C4-2B (cell line): ENCODE results near the gene SEPTIN5.

ENCODE experiments used
- H3K27ac ChIP-seq: fragments of 450-650 bp; 2 replicates; pipeline ENCODE4 v1.5.1; 2017
- ZFX ChIP-seq: fragments of 450-650 bp; IDR thresholded peaks from 2 replicates; pipeline ENCODE4 v1.6.1; 2017
- TF ChIP-seq, protein P1 (sequence below): fragments of 450-650 bp; conservative IDR thresholded peaks from 2 replicates; pipeline ENCODE4 v1.5.1; 2017; ENCODE audit warnings: mild to moderate bottlenecking

The SEPTIN5 gene

DNA sequence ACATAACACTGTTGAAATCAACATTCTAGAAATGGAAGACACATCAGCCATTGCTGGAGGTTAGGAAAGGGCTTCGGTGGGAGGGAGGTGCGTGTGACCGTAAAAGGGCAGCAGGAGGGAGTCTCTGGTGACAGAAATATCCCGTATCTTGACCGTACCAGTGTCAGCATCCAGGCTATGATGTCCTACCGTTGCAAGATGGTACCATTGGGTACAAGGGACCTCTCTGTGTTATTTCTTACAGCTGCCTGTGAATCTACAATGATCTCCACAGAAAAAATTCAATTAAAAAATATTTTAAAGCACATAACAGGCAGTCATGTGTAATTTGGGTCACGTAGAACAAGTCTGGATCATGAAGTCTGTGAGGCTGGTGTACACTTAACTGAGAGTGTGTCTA lies 27.4 kb upstream of the SEPTIN5 start:
- no peak overlapping the region for H3K27ac ChIP-seq
- TF ChIP-seq ZFX: no peak
- TF ChIP-seq, protein P1, sequence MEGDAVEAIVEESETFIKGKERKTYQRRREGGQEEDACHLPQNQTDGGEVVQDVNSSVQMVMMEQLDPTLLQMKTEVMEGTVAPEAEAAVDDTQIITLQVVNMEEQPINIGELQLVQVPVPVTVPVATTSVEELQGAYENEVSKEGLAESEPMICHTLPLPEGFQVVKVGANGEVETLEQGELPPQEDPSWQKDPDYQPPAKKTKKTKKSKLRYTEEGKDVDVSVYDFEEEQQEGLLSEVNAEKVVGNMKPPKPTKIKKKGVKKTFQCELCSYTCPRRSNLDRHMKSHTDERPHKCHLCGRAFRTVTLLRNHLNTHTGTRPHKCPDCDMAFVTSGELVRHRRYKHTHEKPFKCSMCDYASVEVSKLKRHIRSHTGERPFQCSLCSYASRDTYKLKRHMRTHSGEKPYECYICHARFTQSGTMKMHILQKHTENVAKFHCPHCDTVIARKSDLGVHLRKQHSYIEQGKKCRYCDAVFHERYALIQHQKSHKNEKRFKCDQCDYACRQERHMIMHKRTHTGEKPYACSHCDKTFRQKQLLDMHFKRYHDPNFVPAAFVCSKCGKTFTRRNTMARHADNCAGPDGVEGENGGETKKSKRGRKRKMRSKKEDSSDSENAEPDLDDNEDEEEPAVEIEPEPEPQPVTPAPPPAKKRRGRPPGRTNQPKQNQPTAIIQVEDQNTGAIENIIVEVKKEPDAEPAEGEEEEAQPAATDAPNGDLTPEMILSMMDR: no peak

DNA sequence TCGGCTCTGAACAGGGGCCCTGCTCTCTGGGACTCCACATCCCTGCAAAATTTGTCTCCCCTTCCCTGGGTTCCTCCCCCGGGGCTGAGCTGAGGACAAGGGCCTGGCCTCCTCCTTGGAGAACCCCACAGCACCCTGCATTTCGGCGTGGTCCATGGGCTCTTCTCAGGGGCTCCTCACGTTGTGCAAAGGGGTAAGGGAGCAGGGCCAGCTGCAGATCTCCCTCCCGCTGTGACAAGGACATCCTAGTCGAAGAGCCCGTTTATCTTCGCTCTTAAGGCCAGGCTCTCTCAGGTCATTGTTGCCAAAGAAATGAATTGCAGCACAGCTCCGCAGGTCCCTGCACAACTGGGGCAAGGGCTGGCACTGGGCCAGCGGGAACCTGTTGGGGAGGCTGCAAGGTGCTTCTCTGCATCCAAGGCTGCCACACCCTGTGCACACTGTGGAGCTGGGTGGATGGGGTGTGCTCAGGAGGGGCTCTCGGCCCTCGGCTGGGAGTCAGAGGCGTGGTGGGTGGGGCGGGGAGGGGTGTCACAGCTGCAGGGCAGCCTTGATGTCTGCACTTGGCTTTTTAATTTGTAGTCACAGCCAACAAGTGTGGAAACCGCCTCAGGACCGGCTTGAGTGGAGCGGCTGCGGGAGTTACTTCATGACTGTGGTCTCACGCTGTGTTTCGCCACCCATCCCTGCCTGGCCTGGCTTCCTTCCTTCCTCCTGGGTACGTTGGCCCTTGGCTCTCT lies 26.6 kb upstream of the SEPTIN5 start:
- TF ChIP-seq, protein P1: no peak
- TF ChIP-seq ZFX: no peak
- no peak overlapping the region for H3K27ac ChIP-seq

DNA sequence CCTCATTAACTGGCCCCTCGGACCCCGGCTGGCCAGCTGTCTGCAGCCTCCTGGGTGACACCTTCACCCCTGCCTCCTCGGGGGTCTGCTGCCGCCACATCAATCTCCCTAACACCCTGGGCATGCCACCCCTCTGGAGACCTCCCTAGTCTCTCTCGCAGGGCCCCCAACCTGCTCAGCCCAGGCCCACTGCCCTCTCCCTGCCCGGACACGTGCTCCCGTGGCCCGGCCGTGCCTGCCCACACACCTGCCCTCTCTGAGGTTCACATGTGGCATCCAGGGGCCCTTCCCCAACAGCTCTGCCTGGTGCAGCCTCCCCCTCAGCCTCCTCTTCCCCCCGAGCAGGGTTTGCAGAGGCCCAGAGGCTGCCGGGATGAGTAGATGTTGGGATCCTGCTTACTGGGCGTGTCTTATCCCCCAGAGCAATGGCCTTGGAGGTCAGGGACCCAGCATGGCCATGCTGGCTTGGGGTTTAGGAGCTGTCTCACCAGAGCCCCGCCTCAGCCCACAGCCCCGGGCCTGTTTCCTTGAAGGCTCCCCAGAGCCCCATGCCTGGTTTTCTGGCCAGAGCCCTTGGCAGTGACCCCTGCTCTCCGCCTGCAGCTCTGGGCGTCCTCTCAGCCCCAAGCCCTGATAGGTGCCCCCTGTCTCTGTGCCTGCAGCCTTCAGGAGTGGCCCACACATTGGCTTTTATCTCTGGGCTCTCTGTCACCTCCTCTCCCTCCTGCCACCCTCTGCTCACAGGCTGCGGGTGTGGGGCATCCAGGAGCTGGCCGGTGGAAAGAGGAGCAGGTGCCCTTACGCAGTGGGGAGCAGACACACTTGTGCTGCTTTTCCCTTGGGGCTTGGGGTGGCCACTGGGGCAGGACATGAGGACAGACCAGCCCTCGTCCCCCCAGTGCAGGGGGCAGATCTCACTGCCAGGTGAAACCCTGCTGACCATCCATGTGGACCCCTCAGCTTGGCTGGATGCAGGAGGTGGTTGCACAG lies 25.7 kb upstream of the SEPTIN5 start:
- TF ChIP-seq ZFX: no peak
- TF ChIP-seq, protein P1: no peak
- no peak overlapping the region; the same call in 1 of the 2 replicates for H3K27ac ChIP-seq

DNA sequence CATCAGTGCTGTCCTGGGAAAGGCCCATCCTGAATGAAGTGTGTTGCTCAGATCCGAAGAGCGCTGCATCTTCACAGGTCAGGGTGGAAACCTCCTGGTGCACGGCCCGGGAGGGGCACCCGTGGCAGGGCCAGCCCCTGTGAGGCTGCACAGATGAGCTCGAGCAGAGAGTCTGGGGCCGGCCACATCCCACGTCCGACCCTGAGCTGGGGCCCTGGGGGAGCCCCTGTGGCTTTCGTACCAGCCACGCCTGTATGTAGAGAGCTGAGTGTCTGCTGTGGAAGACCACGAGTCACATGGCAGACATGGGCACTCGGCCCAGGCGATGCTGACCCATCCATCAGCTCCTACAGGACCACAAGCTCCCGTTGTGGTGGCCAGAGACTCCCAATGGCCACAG lies 24.9 kb upstream of the SEPTIN5 start:
- TF ChIP-seq, protein P1: no peak
- TF ChIP-seq ZFX: no peak
- H3K27ac ChIP-seq: no peak overlapping the region; the same call in 1 of the 2 replicates

DNA sequence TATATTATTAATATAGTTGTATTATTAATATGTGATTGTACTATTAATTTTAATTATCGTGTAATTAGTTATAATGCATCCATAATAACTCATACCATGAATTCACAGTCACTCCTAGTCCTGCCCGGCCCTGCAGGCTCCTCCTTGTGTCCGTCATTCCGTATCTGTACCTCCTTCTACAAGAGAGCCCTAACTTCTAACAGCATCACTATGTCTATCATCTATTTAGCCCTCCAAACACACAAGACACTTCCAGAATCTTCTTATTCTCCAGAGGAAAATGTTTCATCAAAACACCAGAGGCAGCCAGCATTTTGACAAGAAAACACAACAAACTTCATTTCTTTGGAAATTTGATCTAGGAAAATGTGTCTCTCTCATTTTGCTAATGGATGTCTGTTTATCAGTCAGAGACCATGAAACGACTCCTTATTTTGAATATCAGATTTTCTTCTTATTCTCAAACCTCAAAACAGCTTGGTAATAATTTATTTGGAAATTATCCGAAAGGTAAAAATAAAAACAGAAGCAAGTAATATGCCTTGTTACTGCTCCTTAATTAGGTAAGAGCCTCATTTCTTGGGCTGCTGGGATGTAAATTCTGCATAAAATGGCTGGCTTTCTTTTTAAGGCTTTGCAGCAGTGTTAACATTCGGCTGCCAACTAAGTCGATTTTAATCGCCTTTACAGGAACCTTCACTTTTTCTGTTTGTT lies 23.1 kb upstream of the SEPTIN5 start:
- TF ChIP-seq, protein P1: no peak
- TF ChIP-seq ZFX: no peak
- H3K27ac ChIP-seq: no peak overlapping the region

DNA sequence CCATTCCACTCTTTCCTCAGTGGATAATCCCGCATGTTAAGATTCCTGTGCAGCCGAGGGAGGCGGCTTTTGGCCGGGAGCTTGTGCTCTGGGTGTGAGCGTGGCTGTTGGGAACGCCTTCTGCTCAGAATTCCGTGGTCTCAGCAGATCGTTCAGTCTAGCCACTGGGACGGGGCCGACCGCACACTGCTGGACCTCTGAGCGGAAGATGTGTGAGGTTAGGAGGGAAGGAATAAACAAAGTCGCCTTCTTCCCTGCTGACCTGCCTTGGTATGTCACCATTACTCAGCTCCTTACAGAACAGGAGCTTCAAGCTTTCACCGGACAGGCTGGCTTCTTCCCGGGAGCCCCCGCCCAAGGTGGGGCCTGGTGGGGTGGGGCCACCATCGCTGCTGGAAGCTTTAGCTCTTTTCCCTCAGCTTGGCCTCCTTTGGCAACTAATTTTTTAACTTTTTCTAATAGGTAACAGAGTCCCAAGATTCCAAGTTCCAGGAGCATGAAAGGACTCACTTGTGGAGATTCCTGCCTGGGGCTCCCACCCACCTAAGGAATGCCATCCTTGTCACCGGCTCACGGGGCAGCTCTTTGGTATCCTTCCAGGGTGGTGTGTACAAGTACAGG lies 22.5 kb upstream of the SEPTIN5 start:
- TF ChIP-seq, protein P1: no peak
- TF ChIP-seq ZFX: no peak
- no peak overlapping the region for H3K27ac ChIP-seq
